HG03378 (cell line): ENCODE measurements around the gene SPATA31C1.
"Not testable (repeated sequence)": the region's sequence is repeated elsewhere in the genome, so short reads cannot be mapped to it uniquely, and the experiment has no call there.

Source experiments
- ATAC-seq: cut with Tn5 transposase; IDR thresholded peaks from one replicate; pipeline ENCODE4 v1.9.1; 2021; ENCODE audit warnings: mild to moderate bottlenecking, moderate library complexity; ENCODE audit not compliant: unreplicated experiment

Gene SPATA31C1

GRCh38 chr9:87934444-87934843, 16.7 kb downstream of the SPATA31C1 start:
- ATAC-seq = not testable (repeated sequence)

- not testable (repeated sequence) for ATAC-seq
Observed at GRCh38 chr9:87937352-87937751, 19.6 kb downstream of the SPATA31C1 start.

GRCh38 chr9:87937918-87938317, 20.2 kb downstream of the SPATA31C1 start:
- ATAC-seq = not testable (repeated sequence)

GRCh38 chr9:87938336-87938735, 20.6 kb downstream of the SPATA31C1 start:
- ATAC-seq = not testable (repeated sequence)

- not testable (repeated sequence) for ATAC-seq
Observed at GRCh38 chr9:87939096-87939495, 21.3 kb downstream of the SPATA31C1 start.

GRCh38 chr9:87944096-87944495, 26.3 kb downstream of the SPATA31C1 start:
- ATAC-seq = no peak

- ATAC-seq = no peak
Observed at GRCh38 chr9:87944682-87945081, 26.9 kb downstream of the SPATA31C1 start.

GRCh38 chr9:87950296-87950695, 32.5 kb downstream of the SPATA31C1 start:
- no peak for ATAC-seq

GRCh38 chr9:87950765-87951488, 33.2 kb downstream of the SPATA31C1 start:
- ATAC-seq = no peak

- no peak for ATAC-seq
Observed at GRCh38 chr9:87954230-87954629, 36.5 kb downstream of the SPATA31C1 start.

- ATAC-seq = no peak
Observed at GRCh38 chr9:87957839-87958238, 40.1 kb downstream of the SPATA31C1 start.

GRCh38 chr9:87958591-87958990, 40.8 kb downstream of the SPATA31C1 start:
- no peak for ATAC-seq

- ATAC-seq = no peak
Observed at GRCh38 chr9:87959916-87960581, 42.3 kb downstream of the SPATA31C1 start.

GRCh38 chr9:87963770-87964169, 46.0 kb downstream of the SPATA31C1 start:
- ATAC-seq = no peak

GRCh38 chr9:87964826-87965225, 47.1 kb downstream of the SPATA31C1 start:
- ATAC-seq = no peak

GRCh38 chr9:87968155-87968554, 50.4 kb downstream of the SPATA31C1 start:
- no peak for ATAC-seq

- ATAC-seq = no peak
Observed at GRCh38 chr9:87970602-87971001, 52.8 kb downstream of the SPATA31C1 start.

GRCh38 chr9:87973122-87973521, 55.4 kb downstream of the SPATA31C1 start:
- ATAC-seq = no peak
